ENCODE results near the gene CNGB1. TPM values are rescaled to one million over a fixed set of nuclear protein-coding genes. Genes with fewer than 3 reads are reported as not detected.
A peak's percentile ranks its signal among the peaks of the same experiment; 100 is the strongest.

The CNGB1 gene
- total and polyA plus RNA-seq, 4 donors: not detected

- Histone ChIP-seq H3K36me3 (ENCODE audit: control insufficient read depth in 1 of 2, insufficient read depth in 2 of 2, low read length in 1 of 2) (no peaks in the 10 kb centered on the region), H3K27ac (ENCODE audit: low read depth in 1 of 2, low read length in 2 of 2) (no peak overlapping the region), H3K9me3 (ENCODE audit: control insufficient read depth, low read length) (no peaks in the 10 kb centered on the region), H3K4me3 (ENCODE audit: low read length in 2 of 2) (no peak overlapping the region), H3K4me1 (ENCODE audit: control insufficient read depth in 1 of 2, insufficient read depth in 2 of 2, low read length in 2 of 2) (no peaks in the 10 kb centered on the region), H3K27me3 (ENCODE audit: control insufficient read depth in 1 of 2, insufficient read depth in 2 of 2, low read length in 1 of 2) (no peaks in the 10 kb centered on the region)
- ATAC-seq (ENCODE audit: low FRiP score): no peak
- WGBS, 2 donors: 78 to 81% methylated on average over 12 of the region's 12 CpGs
- intact Hi-C loops (cut with DNase I): no loop called here
- DNase-seq: no peak
Measured at GRCh38 chr16:57908409-57908987, 62.4 kb downstream of the CNGB1 start.

GRCh38 chr16:57906382-57907316 is 64.3 kb downstream of the CNGB1 start:
- DNase-seq (no peak), ATAC-seq (ENCODE audit: low FRiP score) (no peak)
- Histone ChIP-seq H3K36me3 (ENCODE audit: control insufficient read depth in 1 of 2, insufficient read depth in 2 of 2, low read length in 1 of 2) (no peaks in the 10 kb centered on the region), H3K4me3 (ENCODE audit: low read length in 2 of 2) (no peak overlapping the region), H3K9me3 (ENCODE audit: control insufficient read depth, low read length) (no peaks in the 10 kb centered on the region), H3K4me1 (ENCODE audit: control insufficient read depth in 1 of 2, insufficient read depth in 2 of 2, low read length in 2 of 2) (no peaks in the 10 kb centered on the region), H3K27me3 (ENCODE audit: control insufficient read depth in 1 of 2, insufficient read depth in 2 of 2, low read length in 1 of 2) (no peaks in the 10 kb centered on the region), H3K27ac (ENCODE audit: low read depth in 1 of 2, low read length in 2 of 2) (no peak overlapping the region)
- 27 to 30% methylated on average over 28 of the region's 28 CpGs for WGBS, 2 donors
- intact Hi-C loops (cut with DNase I): no loop called here

GRCh38 chr16:57904101-57904500 is 66.8 kb downstream of the CNGB1 start:
- DNase-seq (no peak), ATAC-seq (ENCODE audit: low FRiP score) (no peak)
- no peak overlapping the region for H3K27ac ChIP-seq (ENCODE audit: low read depth in 1 of 2, low read length in 2 of 2)
- H3K36me3 ChIP-seq (ENCODE audit: control insufficient read depth in 1 of 2, insufficient read depth in 2 of 2, low read length in 1 of 2): no peaks in the 10 kb centered on the region
- intact Hi-C loops (cut with DNase I): no loop called here
- H3K4me1 ChIP-seq (ENCODE audit: control insufficient read depth in 1 of 2, insufficient read depth in 2 of 2, low read length in 2 of 2): no peaks in the 10 kb centered on the region
- H3K27me3 ChIP-seq (ENCODE audit: control insufficient read depth in 1 of 2, insufficient read depth in 2 of 2, low read length in 1 of 2): no peaks in the 10 kb centered on the region
- no peak overlapping the region for H3K4me3 ChIP-seq (ENCODE audit: low read length in 2 of 2)
- no peaks in the 10 kb centered on the region for H3K9me3 ChIP-seq (ENCODE audit: control insufficient read depth, low read length)
- WGBS, 2 donors: 57 to 72% methylated on average over 8 of the region's 8 CpGs

GRCh38 chr16:57903656-57904055 is 67.3 kb downstream of the CNGB1 start:
- Histone ChIP-seq H3K27ac (ENCODE audit: low read depth in 1 of 2, low read length in 2 of 2) (no peak overlapping the region), H3K4me3 (ENCODE audit: low read length in 2 of 2) (no peak overlapping the region), H3K4me1 (ENCODE audit: control insufficient read depth in 1 of 2, insufficient read depth in 2 of 2, low read length in 2 of 2) (no peaks in the 10 kb centered on the region), H3K9me3 (ENCODE audit: control insufficient read depth, low read length) (no peaks in the 10 kb centered on the region), H3K27me3 (ENCODE audit: control insufficient read depth in 1 of 2, insufficient read depth in 2 of 2, low read length in 1 of 2) (no peaks in the 10 kb centered on the region), H3K36me3 (ENCODE audit: control insufficient read depth in 1 of 2, insufficient read depth in 2 of 2, low read length in 1 of 2) (no peaks in the 10 kb centered on the region)
- WGBS, 2 donors: 78 to 79% methylated on average over 18 of the region's 18 CpGs
- ATAC-seq (ENCODE audit: low FRiP score) (no peak), DNase-seq (no peak)
- intact Hi-C loops (cut with DNase I): no loop called here

GRCh38 chr16:57901480-57902069 is 69.4 kb downstream of the CNGB1 start:
- Histone ChIP-seq H3K27ac (ENCODE audit: low read depth in 1 of 2, low read length in 2 of 2) (no peak overlapping the region), H3K9me3 (ENCODE audit: control insufficient read depth, low read length) (no peaks in the 10 kb centered on the region), H3K27me3 (ENCODE audit: control insufficient read depth in 1 of 2, insufficient read depth in 2 of 2, low read length in 1 of 2) (no peaks in the 10 kb centered on the region), H3K36me3 (ENCODE audit: control insufficient read depth in 1 of 2, insufficient read depth in 2 of 2, low read length in 1 of 2) (no peaks in the 10 kb centered on the region), H3K4me3 (ENCODE audit: low read length in 2 of 2) (no peak overlapping the region), H3K4me1 (ENCODE audit: control insufficient read depth in 1 of 2, insufficient read depth in 2 of 2, low read length in 2 of 2) (no peaks in the 10 kb centered on the region)
- intact Hi-C loops (cut with DNase I): loop anchor here in 1 of 2 donors (2.0 kb wide), 1 partner anchor 99 kb away; the partner anchor contains the start of genes USB1 and ZNF319
- ATAC-seq (ENCODE audit: low FRiP score) (no peak), DNase-seq (no peak)
- WGBS, 2 donors: 85 to 88% methylated on average over 12 of the region's 12 CpGs

- WGBS, 2 donors: 75 to 77% methylated on average over 11 of the region's 11 CpGs
- Histone ChIP-seq H3K9me3 (ENCODE audit: control insufficient read depth, low read length) (no peaks in the 10 kb centered on the region), H3K27me3 (ENCODE audit: control insufficient read depth in 1 of 2, insufficient read depth in 2 of 2, low read length in 1 of 2) (no peaks in the 10 kb centered on the region), H3K36me3 (ENCODE audit: control insufficient read depth in 1 of 2, insufficient read depth in 2 of 2, low read length in 1 of 2) (no peaks in the 10 kb centered on the region), H3K4me3 (ENCODE audit: low read length in 2 of 2) (no peak overlapping the region), H3K4me1 (ENCODE audit: control insufficient read depth in 1 of 2, insufficient read depth in 2 of 2, low read length in 2 of 2) (no peaks in the 10 kb centered on the region), H3K27ac (ENCODE audit: low read depth in 1 of 2, low read length in 2 of 2) (no peak overlapping the region)
- ATAC-seq (ENCODE audit: low FRiP score): no peak
- intact Hi-C loops (cut with DNase I): loop anchor here in 1 of 2 donors (2.0 kb wide), 1 partner anchor 100 kb away; the partner anchor contains the start of genes USB1 and ZNF319
- no peak for DNase-seq
Measured at GRCh38 chr16:57900796-57901479, 70.0 kb downstream of the CNGB1 start.

GRCh38 chr16:57899771-57900661 is 70.9 kb downstream of the CNGB1 start:
- ATAC-seq (ENCODE audit: low FRiP score) (peak; percentile 79), DNase-seq (peak; percentile 77 to 90)
- intact Hi-C loops (cut with DNase I): loop anchor here (2.0 kb wide), 2 partner anchors 101 to 105 kb away; partner anchors contain the start of genes USB1 (in 1 of the 2) and ZNF319 (in 1 of the 2)
- 37 to 41% methylated on average over 12 of the region's 12 CpGs for WGBS, 2 donors
- Histone ChIP-seq H3K9me3 (ENCODE audit: control insufficient read depth, low read length) (no peaks in the 10 kb centered on the region), H3K4me1 (ENCODE audit: control insufficient read depth in 1 of 2, insufficient read depth in 2 of 2, low read length in 2 of 2) (no peaks in the 10 kb centered on the region), H3K4me3 (ENCODE audit: low read length in 2 of 2) (no peak overlapping the region), H3K36me3 (ENCODE audit: control insufficient read depth in 1 of 2, insufficient read depth in 2 of 2, low read length in 1 of 2) (no peaks in the 10 kb centered on the region), H3K27ac (ENCODE audit: low read depth in 1 of 2, low read length in 2 of 2) (no peak overlapping the region), H3K27me3 (ENCODE audit: control insufficient read depth in 1 of 2, insufficient read depth in 2 of 2, low read length in 1 of 2) (no peaks in the 10 kb centered on the region)

Measured in aorta (tissue), 5 donors.